BLaER1 treated with 17β-estradiol and CSF1 and Interleukin-3, amounts not matched to agents 10 nM and 100 nM (cell line): Measurements from ENCODE around the gene TRDN.
"Not testable (repeated sequence)": the region's sequence is repeated elsewhere in the genome, so short reads cannot be mapped to it uniquely, and the experiment has no call there.

ENCODE experiments used
- H3K27ac ChIP-seq, 11 experiments: shearing (Covaris generic); formaldehyde crosslinking; 2 replicates each; pipeline ENCODE4 v1.8.1; 2022
- H3K27me3 ChIP-seq, 11 experiments: shearing (Covaris generic); formaldehyde crosslinking; 2 replicates each; pipeline ENCODE4 v1.8.1; 2022
- H3K36me3 ChIP-seq, 11 experiments: shearing (Covaris generic); formaldehyde crosslinking; 2 replicates each; pipeline ENCODE4 v1.8.1; 2022
- H3K4me1 ChIP-seq, 10 experiments: shearing (Covaris generic); formaldehyde crosslinking; 2 replicates each; pipeline ENCODE4 v1.8.1; 2022
- H3K4me2 ChIP-seq, 11 experiments: shearing (Covaris generic); formaldehyde crosslinking; 2 replicates each; pipeline ENCODE4 v1.8.1; 2022
- H3K4me3 ChIP-seq, 10 experiments: shearing (Covaris generic); formaldehyde crosslinking; 2 replicates each; pipeline ENCODE4 v1.8.1; 2022
- H3K9ac ChIP-seq, 11 experiments: shearing (Covaris generic); formaldehyde crosslinking; 2 replicates each; pipeline ENCODE4 v1.8.1; 2022
- H3K9me3 ChIP-seq, 11 experiments: shearing (Covaris generic); formaldehyde crosslinking; replicated peaks in 1 of 11; 2 replicates each; pipeline ENCODE4 v1.8.1; 2022
- H4K20me1 ChIP-seq, 11 experiments: shearing (Covaris generic); formaldehyde crosslinking; 2 replicates each; pipeline ENCODE4 v1.8.1; 2022
- Cebpa-rat ChIP-seq, 11 experiments: shearing (Covaris generic); IDR thresholded peaks; 2 replicates each; pipeline ENCODE4 v1.8.1; 2022

The TRDN gene

GRCh38 chr6:123316733-123317323 lies 319.9 kb downstream of the TRDN start:
- Histone ChIP-seq H3K4me2 (no peak overlapping the region), H3K36me3 (no peaks in the 10 kb centered on the region), H3K4me1 (no peaks in the 10 kb centered on the region), H3K9ac (no peak overlapping the region), H3K4me3 (no peak overlapping the region), H3K27me3 (no peaks in the 10 kb centered on the region), H3K9me3 (no peaks in the 10 kb centered on the region; a peak in 2 of 22 replicates), H4K20me1 (no peaks in the 10 kb centered on the region), H3K27ac (no peak overlapping the region)
- no peak for TF ChIP-seq Cebpa-rat (IDR thresholded peaks at IDR 0.05)

GRCh38 chr6:123314459-123314858 lies 322.3 kb downstream of the TRDN start:
- not testable (repeated sequence) for H3K4me3 ChIP-seq, H3K4me1 ChIP-seq

GRCh38 chr6:123309130-123309529 lies 327.6 kb downstream of the TRDN start:
- Histone ChIP-seq H3K4me1 (no peaks in the 10 kb centered on the region), H3K9me3 (no peaks in the 10 kb centered on the region; a peak in 1 of 22 replicates), H4K20me1 (no peaks in the 10 kb centered on the region), H3K9ac (no peak overlapping the region), H3K36me3 (no peaks in the 10 kb centered on the region), H3K4me2 (no peak overlapping the region), H3K4me3 (no peak overlapping the region), H3K27ac (no peak overlapping the region), H3K27me3 (no peaks in the 10 kb centered on the region)
- no peak for TF ChIP-seq Cebpa-rat (IDR thresholded peaks at IDR 0.05)

More at GRCh38 chr6:123314459-123314858, 322.3 kb downstream of the TRDN start:
- H3K36me3 ChIP-seq, H3K27ac ChIP-seq, H3K4me2 ChIP-seq, H3K9ac ChIP-seq, H3K27me3 ChIP-seq, H4K20me1 ChIP-seq, H3K9me3 ChIP-seq: not testable (repeated sequence)

- no peaks in the 10 kb centered on the region for H3K4me1 ChIP-seq
- H3K4me2 ChIP-seq: no peak overlapping the region
- H3K27ac ChIP-seq: no peak overlapping the region
- H3K36me3 ChIP-seq: no peaks in the 10 kb centered on the region
- no peaks in the 10 kb centered on the region for H3K9me3 ChIP-seq
- no peaks in the 10 kb centered on the region for H4K20me1 ChIP-seq
- TF ChIP-seq Cebpa-rat (IDR thresholded peaks at IDR 0.05): no peak
- H3K9ac ChIP-seq: no peak overlapping the region
- no peak overlapping the region for H3K4me3 ChIP-seq
- H3K27me3 ChIP-seq: no peaks in the 10 kb centered on the region
Observed at GRCh38 chr6:123306334-123306733, 330.4 kb downstream of the TRDN start.

- Histone ChIP-seq H3K36me3 (no peaks in the 10 kb centered on the region), H4K20me1 (no peaks in the 10 kb centered on the region), H3K4me1 (no peaks in the 10 kb centered on the region), H3K4me3 (no peak overlapping the region), H3K9ac (no peak overlapping the region), H3K27me3 (no peaks in the 10 kb centered on the region), H3K9me3 (no peaks in the 10 kb centered on the region), H3K27ac (no peak overlapping the region), H3K4me2 (no peak overlapping the region)
- no peak for TF ChIP-seq Cebpa-rat (IDR thresholded peaks at IDR 0.05)
Observed at GRCh38 chr6:123295672-123296071, 341.1 kb downstream of the TRDN start.

GRCh38 chr6:123295181-123295580 lies 341.6 kb downstream of the TRDN start:
- no peak overlapping the region for H3K27ac ChIP-seq
- no peaks in the 10 kb centered on the region for H4K20me1 ChIP-seq
- H3K27me3 ChIP-seq: no peaks in the 10 kb centered on the region
- no peaks in the 10 kb centered on the region for H3K4me1 ChIP-seq
- no peak overlapping the region for H3K4me3 ChIP-seq
- H3K36me3 ChIP-seq: no peaks in the 10 kb centered on the region
- no peak for TF ChIP-seq Cebpa-rat (IDR thresholded peaks at IDR 0.05)
- no peak overlapping the region for H3K9ac ChIP-seq
- H3K4me2 ChIP-seq: no peak overlapping the region
- no peaks in the 10 kb centered on the region for H3K9me3 ChIP-seq

- Histone ChIP-seq H3K4me1 (no peaks in the 10 kb centered on the region), H3K36me3 (no peaks in the 10 kb centered on the region), H3K4me3 (no peak overlapping the region), H3K9ac (no peak overlapping the region), H4K20me1 (no peaks in the 10 kb centered on the region), H3K27me3 (no peaks in the 10 kb centered on the region), H3K9me3 (no peaks in the 10 kb centered on the region), H3K4me2 (no peak overlapping the region), H3K27ac (no peak overlapping the region)
- TF ChIP-seq Cebpa-rat (IDR thresholded peaks at IDR 0.05): no peak
Observed at GRCh38 chr6:123288649-123289048, 348.1 kb downstream of the TRDN start.

- peak overlapping the region in 9 of 11 experiments; percentile 27 to 74 (median 58); a peak in 11 of 22 replicates for H3K27ac ChIP-seq
- no peaks in the 10 kb centered on the region for H3K36me3 ChIP-seq
- no peaks in the 10 kb centered on the region for H3K27me3 ChIP-seq
- H4K20me1 ChIP-seq: no peaks in the 10 kb centered on the region
- H3K9ac ChIP-seq: peak overlapping the region in 3 of 11 experiments; percentile 12 to 33 (median 32); a peak in 3 of 22 replicates
- H3K4me3 ChIP-seq: no peak overlapping the region
- no peak for TF ChIP-seq Cebpa-rat (IDR thresholded peaks at IDR 0.05)
- no peaks in the 10 kb centered on the region for H3K9me3 ChIP-seq
- H3K4me2 ChIP-seq: peak overlapping the region; percentile 43 to 73 (median 55); a peak in 21 of 22 replicates
- peaks cover 8 to 24% (median 15%) of the 10 kb centered on the region in 10 experiments; a peak in 18 of 20 replicates for H3K4me1 ChIP-seq
Observed at GRCh38 chr6:123276546-123276980, 360.2 kb downstream of the TRDN start.

GRCh38 chr6:123263981-123264380 lies 372.8 kb downstream of the TRDN start:
- H3K9ac ChIP-seq: no peak overlapping the region
- H3K36me3 ChIP-seq: no peaks in the 10 kb centered on the region
- no peak overlapping the region for H3K4me3 ChIP-seq
- H3K27ac ChIP-seq: no peak overlapping the region
- TF ChIP-seq Cebpa-rat (IDR thresholded peaks at IDR 0.05): no peak
- H3K27me3 ChIP-seq: no peaks in the 10 kb centered on the region
- H3K4me1 ChIP-seq: no peaks in the 10 kb centered on the region
- H3K4me2 ChIP-seq: no peak overlapping the region
- no peaks in the 10 kb centered on the region for H4K20me1 ChIP-seq
- H3K9me3 ChIP-seq: no peaks in the 10 kb centered on the region

GRCh38 chr6:123240626-123241025 lies 396.1 kb downstream of the TRDN start:
- Histone ChIP-seq H3K4me3 (no peak overlapping the region), H3K36me3 (no peaks in the 10 kb centered on the region), H3K4me2 (no peak overlapping the region), H3K9ac (no peak overlapping the region), H3K27me3 (no peaks in the 10 kb centered on the region), H4K20me1 (no peaks in the 10 kb centered on the region), H3K27ac (no peak overlapping the region), H3K4me1 (no peaks in the 10 kb centered on the region), H3K9me3 (no peaks in the 10 kb centered on the region)
- TF ChIP-seq Cebpa-rat (IDR thresholded peaks at IDR 0.05): no peak
